GM12878 (cell line): ENCODE data around the gene SLC22A31. TPM values are rescaled to one million over a fixed set of nuclear protein-coding genes. Genes with fewer than 3 reads are reported as not detected.

ENCODE experiments used
- ATAC-seq: fragments of 200-7000 bp; cut with Tn5 transposase; 3 replicates; pipeline ENCODE4 v1.9.1; 2020; ENCODE audit warnings: mild to moderate bottlenecking, moderate library complexity
- BruUV-seq: library from RNA; stranded (reverse); fragments of 400-500 nt; replicated peaks from 2 replicates; lab custom pipeline; 2021; lab: Mats Ljungman, UMichigan
- CTCF ChIA-PET: fragments of 300-600 bp; sonication (Branson Sonifier 250); formaldehyde crosslinking; extraction: SDS; loops from one replicate; lab custom pipeline; 2021; ENCODE audit warnings: inconsistent platforms; lab: Yijun Ruan, JAX
- POLR2A ChIA-PET: fragments of 350-600 bp; formaldehyde crosslinking; extraction: SDS; loops from one replicate; lab custom pipeline; 2021; ENCODE audit warnings: inconsistent platforms; lab: Charles Lee
- RAD21 ChIA-PET: fragments of 300-600 bp; sonication (Branson Sonifier 250); formaldehyde crosslinking; loops from one replicate; lab custom pipeline; 2023; ENCODE audit warnings: antibody characterized with exemption; ENCODE audit not compliant: unreplicated experiment; lab: Charles Lee
- SMC1A ChIA-PET: fragments of 300-600 bp; sonication (Branson Sonifier 250); formaldehyde crosslinking; loops from one replicate; lab custom pipeline; 2023; ENCODE audit not compliant: unreplicated experiment, uncharacterized antibody; lab: Charles Lee
- DNase-seq: peaks from one replicate; pipeline ENCODE4 v3.0.0-alpha.2; 2011; ENCODE audit warnings: low read depth, low spot score
- FAIRE-seq: peaks from 3 replicates; lab custom pipeline; 2011; peaks lifted over from hg19 to GRCh38; lab: Jason Lieb, UNC
- H2AFZ ChIP-seq: 2 replicates; pipeline ENCODE4 v1.6.0; 2011; ENCODE audit warnings: low read depth, low read length, control low read depth; ENCODE audit not compliant: control insufficient read depth
- H3K27ac ChIP-seq: 2 replicates; pipeline ENCODE4 v1.5.1; 2011; ENCODE audit warnings: control low read depth; ENCODE audit not compliant: control insufficient read depth, insufficient read depth
- H3K27me3 ChIP-seq, 2 experiments: replicated peaks in 1 of 2; 2 replicates each; pipeline versions ENCODE4 v1.6.0 to v1.6.1; 2011; ENCODE audit warnings: low read length in 1 of 2; ENCODE audit not compliant: control insufficient read depth in 2 of 2, insufficient read depth in 2 of 2
- H3K36me3 ChIP-seq, 2 experiments: 2 replicates each; pipeline ENCODE4 v1.5.1; 2011; ENCODE audit warnings: low read length in 1 of 2; ENCODE audit not compliant: control insufficient read depth in 2 of 2, insufficient read depth in 2 of 2
- H3K4me1 ChIP-seq: 2 replicates; pipeline ENCODE4 v1.6.1; 2011; ENCODE audit warnings: mild to moderate bottlenecking, low read length, moderate library complexity, mixed read lengths; ENCODE audit not compliant: control insufficient read depth, insufficient read depth
- H3K4me2 ChIP-seq: 2 replicates; pipeline ENCODE4 v1.6.0; 2011; ENCODE audit warnings: control low read depth; ENCODE audit not compliant: control insufficient read depth, insufficient read depth
- H3K4me3 ChIP-seq: fragments of 200-600 bp; sonication (generic); 2 replicates; pipeline ENCODE4 v1.5.1; 2016
- H3K79me2 ChIP-seq: 2 replicates; pipeline ENCODE4 v1.6.0; 2011; ENCODE audit warnings: low read length; ENCODE audit not compliant: control insufficient read depth, insufficient read depth
- H3K9ac ChIP-seq: 2 replicates; pipeline ENCODE4 v1.8.0; 2011; ENCODE audit warnings: low read length, control low read depth, mixed read lengths; ENCODE audit not compliant: control insufficient read depth, insufficient read depth
- H3K9me3 ChIP-seq: replicated peaks from 3 replicates; pipeline ENCODE4 v1.5.1; 2011; ENCODE audit warnings: mild to moderate bottlenecking, low read length; ENCODE audit not compliant: control insufficient read depth, insufficient read depth
- H4K20me1 ChIP-seq: 2 replicates; pipeline ENCODE4 v1.6.0; 2011; ENCODE audit not compliant: control insufficient read depth, insufficient read depth
- BACH1 ChIP-seq: fragments of 450-650 bp; IDR thresholded peaks from 2 replicates; pipeline ENCODE4 v1.6.1; 2017; ENCODE audit warnings: mild to moderate bottlenecking, borderline replicate concordance
- BRCA1 ChIP-seq: IDR thresholded peaks from 2 replicates; pipeline ENCODE4 v1.6.1; 2011; ENCODE audit warnings: low read depth, low read length, improper control_type of control experiment
- CEBPB ChIP-seq, 2 experiments: fragments of 150-350 bp in 1 of 2; IDR thresholded peaks; 2 replicates each; pipeline ENCODE4 v1.6.1; 2012 to 2014; ENCODE audit warnings: low read depth in 2 of 2, low read length in 2 of 2, borderline replicate concordance in 1 of 2, inconsistent platforms in 1 of 2
- CHD4 ChIP-seq: fragments of 200-600 bp; sonication (generic); IDR thresholded peaks from 2 replicates; pipeline ENCODE4 v1.6.1; 2016; ENCODE audit warnings: mild to moderate bottlenecking
- DPF2 ChIP-seq: fragments of 450-650 bp; IDR thresholded peaks from 2 replicates; pipeline ENCODE4 v1.6.1; 2017; ENCODE audit warnings: mild to moderate bottlenecking
- FOS ChIP-seq: IDR thresholded peaks from 3 replicates; pipeline ENCODE4 v1.6.1; 2011; ENCODE audit warnings: borderline replicate concordance; ENCODE audit not compliant: insufficient read length; ENCODE audit errors: extremely low read depth
- KDM1A ChIP-seq: fragments of 200-600 bp; sonication (generic); IDR thresholded peaks from 2 replicates; pipeline ENCODE4 v1.6.1; 2016; ENCODE audit warnings: borderline replicate concordance
- MLLT1 ChIP-seq: fragments of 450-650 bp; IDR thresholded peaks from 2 replicates; pipeline ENCODE4 v1.6.1; 2016; ENCODE audit warnings: mild to moderate bottlenecking
- MXI1 ChIP-seq: fragments of 150-350 bp; IDR thresholded peaks from 2 replicates; pipeline ENCODE4 v1.6.1; 2011; ENCODE audit warnings: low read depth, mild to moderate bottlenecking, inconsistent platforms, low read length, improper control_type of control experiment
- NFIC ChIP-seq: IDR thresholded peaks from 2 replicates; pipeline ENCODE4 v1.6.1; 2012; ENCODE audit warnings: low read depth, mild to moderate bottlenecking, inconsistent platforms, low read length, moderate library complexity
- NRF1 ChIP-seq: conservative IDR thresholded peaks from 2 replicates; pipeline ENCODE4 v1.6.1; 2011; ENCODE audit warnings: mild to moderate bottlenecking, low read depth, low read length, improper control_type of control experiment
- POLR2AphosphoS2 ChIP-seq: IDR thresholded peaks from 2 replicates; pipeline ENCODE4 v1.6.1; 2011; ENCODE audit warnings: low read depth, mild to moderate bottlenecking, low read length, improper control_type of control experiment, moderate library complexity
- SKIL ChIP-seq: fragments of 450-650 bp; IDR thresholded peaks from 2 replicates; pipeline ENCODE4 v1.6.1; 2017; ENCODE audit warnings: mild to moderate bottlenecking, low read depth, inconsistent platforms; ENCODE audit not compliant: poor library complexity, severe bottlenecking
- SMAD1 ChIP-seq: fragments of 450-650 bp; IDR thresholded peaks from 2 replicates; pipeline ENCODE4 v1.6.1; 2018; ENCODE audit warnings: mild to moderate bottlenecking, low read depth; ENCODE audit not compliant: partially characterized antibody
- SRF ChIP-seq, 2 experiments: IDR thresholded peaks; 2 replicates each; pipeline ENCODE4 v1.6.1; 2011; ENCODE audit warnings: low read depth in 2 of 2, low read length in 2 of 2, mild to moderate bottlenecking in 1 of 2, moderate library complexity in 1 of 2
- ZNF274 ChIP-seq: IDR thresholded peaks from one replicate; pipeline ENCODE4 v1.8.0; 2011; ENCODE audit not compliant: insufficient read length, insufficient read depth
- ZSCAN29 ChIP-seq: fragments of 450-650 bp; IDR thresholded peaks from 2 replicates; pipeline ENCODE4 v1.6.1; 2017; ENCODE audit warnings: mild to moderate bottlenecking, moderate library complexity
- WGBS: methylation state at CpG from one replicate; pipeline ENCODE4 v1.1.6; 2016; ENCODE audit warnings: low lambda C conversion rate; ENCODE audit not compliant: insufficient replicate concordance, insufficient coverage; ENCODE audit errors: missing lambda C conversion rate; 5-methylcytosine and 5-hydroxymethylcytosine counted together
- in situ Hi-C: fragments of 300-500 bp; cut with MboI; formaldehyde crosslinking; loops from 9 replicates; pipeline ENCODE4 v1.14.3; 2018; ENCODE audit warnings: mixed read lengths
- intact Hi-C: fragments of 100-400 bp; cut with micrococcal nuclease; formaldehyde crosslinking; loops from one replicate; pipeline ENCODE4 v1.14.2; 2022; ENCODE audit not compliant: unreplicated experiment
- polyA plus RNA-seq, 11 experiments: library from polyadenylated mRNA; depleted of rRNA in 4 of 11; unstranded in 6 of 11; stranded (reverse) in 5 of 11; fragments of >200 nt; fragmentation: Nextera tagmentation in 4 of 11; fragmentation: Illumina TruSeq in 1 of 11; extraction: Ambion mirVana in 4 of 11; extraction: Trizol in 1 of 11; gene quantifications; 1 replicate in 1 of 11; 2 replicates in 10 of 11; pipeline versions ENCODE4 v1.2.1 to v1.2.3, GENCODE V29; 2011 to 2016; ENCODE audit warnings: inconsistent platforms in 2 of 11, missing spikeins in 2 of 11, low read depth in 1 of 11
- total RNA-seq, 4 experiments: library from RNA; depleted of rRNA in 3 of 4; stranded (reverse); fragments of >200 nt in 3 of 4; fragmentation: Illumina TruSeq in 1 of 4; extraction: Trizol in 1 of 4; gene quantifications; 2 replicates each; pipeline versions ENCODE4 v1.2.1 to v1.2.3, GENCODE V29; 2013 to 2021
- TF ChIP-seq, protein P1 (sequence below): IDR thresholded peaks from 2 replicates; pipeline ENCODE4 v1.6.1; 2011; ENCODE audit warnings: borderline replicate concordance, low read depth, mild to moderate bottlenecking, moderate library complexity, mixed read lengths, low read length; ENCODE audit not compliant: insufficient read depth; ENCODE audit errors: extremely low read length

The SLC22A31 gene
- total and polyA plus RNA-seq, 10 of the 15 experiments (the other 5 are each of a cell fraction or from before 2014, with no cell fraction given), result 0.13 to 0.24 (median 0.23) TPM; not detected in 7

GRCh38 chr16:89159066-89159849 lies 41.1 kb downstream of the SLC22A31 start (continued):
- TF ChIP-seq NFIC, result no peak
- TF ChIP-seq MXI1, result no peak
- no peak for TF ChIP-seq MLLT1
- TF ChIP-seq, all 136 proteins: peak for 0

DNA sequence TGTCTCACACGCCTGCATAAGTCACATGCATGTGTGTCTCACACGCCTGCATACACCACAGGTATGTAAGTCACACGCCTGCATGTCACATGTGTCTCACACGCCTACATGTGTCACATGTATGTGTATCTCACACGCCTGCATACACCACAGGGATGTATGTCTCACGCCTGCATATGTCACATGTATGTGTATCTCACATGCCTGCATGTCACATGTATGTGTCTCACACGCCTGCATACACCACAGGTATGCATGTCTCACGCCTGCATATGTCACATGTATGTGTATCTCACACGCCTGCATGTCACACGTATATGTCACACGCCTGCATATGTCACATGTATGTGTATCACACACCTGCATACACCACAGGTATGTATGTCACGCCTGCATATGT lies 42.6 kb downstream of the SLC22A31 start:
- Histone ChIP-seq H3K4me2 (no peak overlapping the region), H4K20me1 (no peaks in the 10 kb centered on the region), H3K9ac (no peak overlapping the region), H3K4me3 (no peak overlapping the region), H3K27ac (no peak overlapping the region), H3K27me3 (no peaks in the 10 kb centered on the region), H3K4me1 (no peaks in the 10 kb centered on the region), H3K9me3 (no peaks in the 10 kb centered on the region; the same call in 2 of the 3 replicates), H3K79me2 (no peaks in the 10 kb centered on the region), H3K36me3 (no peaks in the 10 kb centered on the region), H2AFZ (no peak overlapping the region)
- SMC1A ChIA-PET, result no interaction called here
- in situ Hi-C loops (no loop called here), intact Hi-C loops (no loop called here)
- FAIRE-seq (no peak), DNase-seq (no peak), ATAC-seq (no peak)
- RAD21 ChIA-PET, result no interaction called here
- no TSS peak for BruUV-seq
- CTCF ChIA-PET, result interaction anchor here (1.5 kb wide), 1 partner anchor 61 kb away, joined by 4 read pairs; no protein-coding TSS in a partner anchor
- WGBS, result 47% methylated on average over 12 of the region's 12 CpGs
- TF ChIP-seq BACH1, result no peak
- TF ChIP-seq CHD4, result no peak
- TF ChIP-seq ZNF274, result no peak
- no peak for TF ChIP-seq SRF (IDR thresholded peaks at IDR 0.05; ENCODE audit: low read depth in 2 of 2, low read length in 2 of 2)
- TF ChIP-seq KDM1A, result no peak
- TF ChIP-seq POLR2AphosphoS2, result no peak
- no peak for TF ChIP-seq NRF1
- no peak for TF ChIP-seq SKIL
- no peak for TF ChIP-seq BRCA1
- TF ChIP-seq SMAD1, result no peak
- TF ChIP-seq, protein P1, sequence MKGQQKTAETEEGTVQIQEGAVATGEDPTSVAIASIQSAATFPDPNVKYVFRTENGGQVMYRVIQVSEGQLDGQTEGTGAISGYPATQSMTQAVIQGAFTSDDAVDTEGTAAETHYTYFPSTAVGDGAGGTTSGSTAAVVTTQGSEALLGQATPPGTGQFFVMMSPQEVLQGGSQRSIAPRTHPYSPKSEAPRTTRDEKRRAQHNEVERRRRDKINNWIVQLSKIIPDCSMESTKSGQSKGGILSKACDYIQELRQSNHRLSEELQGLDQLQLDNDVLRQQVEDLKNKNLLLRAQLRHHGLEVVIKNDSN, result no peak
- no peak for TF ChIP-seq FOS
- TF ChIP-seq DPF2, result no peak
- no peak for TF ChIP-seq ZSCAN29
- TF ChIP-seq CEBPB (IDR thresholded peaks at IDR 0.05; ENCODE audit: borderline replicate concordance in 1 of 2, low read depth in 2 of 2, low read length in 2 of 2), result no peak
- POLR2A ChIA-PET, result no interaction called here
